HAP-1 (cell line): ENCODE measurements around the gene C1QTNF3.

Experiments
- DNase-seq, 2 experiments: peaks; one replicate each; pipeline ENCODE4 v3.0.0-alpha.2; 2016 to 2020; ENCODE audit warnings: low spot score in 2 of 2
- H3K27me3 ChIP-seq: fragments of 250-450 bp; sonication (Bioruptor Pico); 2 replicates; pipeline ENCODE4 v1.5.1; 2020; ENCODE audit warnings: low read depth, mild to moderate bottlenecking, moderate library complexity
- H3K36me3 ChIP-seq: fragments of 250-450 bp; sonication (Bioruptor Pico); replicated peaks from 2 replicates; pipeline ENCODE4 v1.5.1; 2020; ENCODE audit warnings: mild to moderate bottlenecking
- H3K4me1 ChIP-seq: fragments of 250-450 bp; sonication (Bioruptor Pico); 2 replicates; pipeline ENCODE4 v1.5.1; 2020; ENCODE audit warnings: mild to moderate bottlenecking
- H3K4me3 ChIP-seq: fragments of 250-450 bp; sonication (Bioruptor Pico); 2 replicates; pipeline ENCODE4 v1.5.1; 2020; ENCODE audit warnings: mild to moderate bottlenecking, moderate library complexity
- H3K9me3 ChIP-seq: fragments of 250-450 bp; sonication (Bioruptor Pico); 2 replicates; pipeline ENCODE4 v1.5.1; 2020; ENCODE audit warnings: mild to moderate bottlenecking, moderate library complexity
- in situ Hi-C: fragments of 300-500 bp; cut with MboI; formaldehyde crosslinking; loops from 3 replicates; pipeline ENCODE4 v1.14.3; 2020; ENCODE audit warnings: low sequenced_read_pairs, inconsistent platforms, mixed read lengths

Gene C1QTNF3

DNA sequence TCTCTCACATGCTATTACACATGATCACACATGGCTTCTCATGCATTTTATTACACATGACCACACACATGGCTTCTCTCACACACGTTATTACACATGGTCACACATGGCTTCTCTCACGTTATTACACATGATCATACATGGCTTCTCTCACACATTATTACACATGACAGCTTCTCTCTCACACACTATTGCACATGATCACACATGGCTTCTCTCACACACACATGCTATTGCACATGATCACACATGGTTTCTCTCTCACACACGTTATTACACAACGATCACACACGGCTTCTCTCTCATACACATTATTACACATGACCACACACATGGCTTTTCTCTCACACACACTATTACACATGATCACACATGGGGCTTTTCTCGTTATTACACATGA lies 57.6 kb downstream of the C1QTNF3 start:
- no peaks in the 10 kb centered on the region for H3K27me3 ChIP-seq
- no peak for DNase-seq
- no peaks in the 10 kb centered on the region for H3K9me3 ChIP-seq
- in situ Hi-C loops: no loop called here
- H3K4me3 ChIP-seq: no peak overlapping the region
- H3K36me3 ChIP-seq: no peaks in the 10 kb centered on the region
- H3K4me1 ChIP-seq: no peaks in the 10 kb centered on the region

DNA sequence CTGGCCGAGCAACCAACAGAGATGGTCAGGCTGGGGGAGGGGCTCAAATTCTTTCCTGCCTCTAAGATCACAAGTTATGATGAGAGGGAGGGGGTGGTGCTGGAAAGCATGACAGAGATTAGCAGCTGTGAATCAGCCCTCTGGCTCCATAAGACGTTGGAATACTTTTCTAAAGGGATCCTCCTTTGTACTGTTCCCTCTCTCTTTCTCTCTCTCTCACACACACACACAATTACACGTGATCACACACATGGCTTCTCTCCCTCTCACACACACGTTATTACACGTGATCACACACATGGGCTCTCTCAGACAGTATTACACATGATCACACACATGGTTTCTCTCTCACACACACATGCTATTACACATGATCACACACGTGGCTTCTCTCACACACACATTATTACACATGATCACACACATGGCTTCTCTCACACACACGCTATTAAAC lies 58.3 kb downstream of the C1QTNF3 start, which contains the start of gene SLC45A2:
Gene SLC45A2, minus strand, starts transcription at position 23 of the 454 bp plus-strand sequence. CDS start 110 bp downstream, outside the sequence.
- H3K4me1 ChIP-seq: no peaks in the 10 kb centered on the region
- H3K4me3 ChIP-seq: no peak within 1 kb of the TSS
- H3K36me3 ChIP-seq: no peaks in the 10 kb centered on the region
- H3K27me3 ChIP-seq: no peaks in the 10 kb centered on the region
- no peaks in the 10 kb centered on the region for H3K9me3 ChIP-seq
- in situ Hi-C loops: no loop called here
- DNase-seq: no peak

DNA sequence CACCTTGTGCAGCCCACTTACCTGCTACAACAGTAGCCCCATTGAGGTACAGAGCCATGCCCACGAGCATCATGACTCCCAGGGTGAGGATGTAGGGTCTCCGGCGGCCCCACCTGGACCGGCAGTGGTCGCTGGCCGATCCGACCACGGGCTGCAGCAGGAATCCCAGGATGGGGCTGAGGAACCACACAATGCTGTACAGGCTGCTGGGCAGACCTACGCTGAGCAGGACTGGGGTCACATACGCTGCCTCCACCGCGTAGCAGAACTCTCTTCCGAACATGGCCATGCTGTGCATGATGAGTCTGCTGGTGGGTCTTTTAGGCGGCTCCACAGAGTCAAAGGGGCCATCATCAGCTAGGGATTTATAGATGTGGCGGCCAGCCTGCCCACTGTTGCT lies 58.8 kb downstream of the C1QTNF3 start:
- in situ Hi-C loops: no loop called here
- DNase-seq: no peak
- Histone ChIP-seq H3K4me1 (no peaks in the 10 kb centered on the region), H3K27me3 (no peaks in the 10 kb centered on the region), H3K36me3 (no peaks in the 10 kb centered on the region), H3K9me3 (no peaks in the 10 kb centered on the region), H3K4me3 (no peak overlapping the region)

DNA sequence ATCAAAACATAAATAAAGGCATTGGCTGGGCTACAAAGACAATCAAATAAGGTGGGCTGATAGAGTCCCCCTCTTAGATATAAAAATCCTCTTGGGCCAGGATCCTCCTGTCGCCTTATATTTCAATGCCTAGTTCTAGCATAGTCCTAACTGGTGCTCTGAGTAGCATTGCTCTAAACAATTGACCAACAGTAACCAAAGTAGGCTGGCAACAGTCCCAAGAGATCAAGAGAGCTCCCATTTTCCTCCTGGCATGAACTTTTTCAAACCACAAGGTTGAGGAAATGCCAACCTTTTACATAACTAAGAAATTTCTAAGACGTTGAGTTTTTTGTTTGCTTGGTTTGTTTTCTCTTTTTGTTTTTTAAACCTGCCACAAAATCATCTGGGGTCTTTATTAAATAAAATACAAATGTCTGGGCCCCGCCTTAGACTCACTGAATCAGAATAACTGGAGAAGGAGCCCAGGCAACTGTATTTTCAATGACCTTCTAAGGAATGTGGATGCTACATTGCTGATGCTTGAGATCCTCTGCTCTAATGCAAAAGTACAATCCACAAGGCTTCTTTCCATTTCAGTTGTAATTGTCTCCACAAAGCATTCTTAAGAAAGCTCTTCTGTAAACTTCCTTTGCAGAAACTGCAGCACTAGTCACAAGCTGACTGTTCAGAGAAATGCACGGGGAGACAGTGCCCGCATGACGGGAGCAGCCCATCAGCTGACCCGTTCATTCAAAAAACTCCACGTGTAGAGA lies 61.4 kb downstream of the C1QTNF3 start:
- Histone ChIP-seq H3K4me3 (no peak overlapping the region), H3K9me3 (no peaks in the 10 kb centered on the region), H3K4me1 (peaks cover 10% of the 10 kb centered on the region), H3K36me3 (no peaks in the 10 kb centered on the region), H3K27me3 (no peaks in the 10 kb centered on the region)
- no peak for DNase-seq
- in situ Hi-C loops: no loop called here

DNA sequence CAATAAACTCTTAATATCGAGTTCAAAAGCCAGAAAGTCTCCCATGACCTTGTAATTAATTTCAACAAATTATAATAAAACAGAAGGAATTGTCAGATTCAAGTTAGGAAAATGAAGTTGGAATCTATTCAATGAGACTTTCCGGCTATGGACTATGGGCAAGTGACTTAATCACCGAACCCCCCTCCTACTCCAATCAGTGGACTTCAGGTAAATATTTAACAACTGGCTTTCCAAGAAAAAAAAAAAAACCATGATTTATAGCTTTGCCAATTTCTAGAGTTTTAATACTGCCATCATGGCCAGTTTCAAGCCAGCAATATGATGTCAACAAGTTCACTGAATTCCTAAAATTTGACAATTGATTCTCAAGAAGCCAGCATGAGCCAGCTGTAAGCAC lies 63.0 kb downstream of the C1QTNF3 start:
- in situ Hi-C loops: no loop called here
- peaks cover 10% of the 10 kb centered on the region for H3K4me1 ChIP-seq

DNA sequence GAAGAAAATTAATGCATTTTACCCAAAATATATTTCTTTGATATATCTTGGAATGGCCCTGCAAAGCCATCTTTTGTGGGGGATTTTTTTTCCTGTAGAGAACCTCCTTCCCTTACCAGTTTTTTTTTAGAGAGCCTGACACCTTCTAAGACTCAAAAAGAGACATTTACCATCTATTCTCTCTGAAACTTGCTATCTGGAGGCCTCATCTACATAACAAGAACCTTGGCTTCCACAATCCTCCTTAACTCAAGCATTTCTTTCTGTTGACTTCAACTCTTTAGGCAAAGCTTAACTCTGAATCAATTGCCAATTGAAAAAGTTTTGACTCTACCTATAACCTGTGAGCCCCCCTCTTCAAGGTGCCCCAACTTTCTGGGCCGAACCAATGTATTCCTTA lies 64.7 kb downstream of the C1QTNF3 start:
- in situ Hi-C loops: no loop called here

More for the DNA sequence above, 63.0 kb downstream of the C1QTNF3 start:
- Histone ChIP-seq H3K27me3 (no peaks in the 10 kb centered on the region), H3K9me3 (no peaks in the 10 kb centered on the region), H3K36me3 (no peaks in the 10 kb centered on the region), H3K4me3 (no peak overlapping the region)
- DNase-seq: no peak

DNA sequence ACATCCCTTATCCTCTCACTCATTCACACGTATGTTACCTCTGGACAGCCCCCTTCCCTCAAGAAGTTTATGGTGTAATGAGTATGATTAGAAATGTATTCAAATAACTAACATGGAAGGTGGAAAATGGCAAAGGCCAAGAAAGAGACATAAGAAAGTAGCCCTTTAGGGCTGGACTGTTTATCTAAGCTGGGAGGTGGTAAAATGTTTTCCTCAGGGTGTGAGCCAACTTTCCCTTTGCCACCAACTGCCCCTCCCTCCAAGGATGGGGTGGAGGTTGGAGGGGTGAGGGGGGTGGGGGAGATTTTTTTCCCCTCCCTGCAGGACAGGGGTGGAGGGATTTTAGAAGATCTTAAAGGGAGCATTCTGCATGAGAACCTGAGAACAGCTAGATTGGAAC lies 66.7 kb downstream of the C1QTNF3 start:
- in situ Hi-C loops: no loop called here
- no peak for DNase-seq
- no peak overlapping the region for H3K4me3 ChIP-seq
- H3K9me3 ChIP-seq: no peaks in the 10 kb centered on the region
- H3K27me3 ChIP-seq: no peaks in the 10 kb centered on the region
- peaks cover 10% of the 10 kb centered on the region for H3K4me1 ChIP-seq
- no peaks in the 10 kb centered on the region for H3K36me3 ChIP-seq

More for the DNA sequence above, 64.7 kb downstream of the C1QTNF3 start:
- Histone ChIP-seq H3K9me3 (no peaks in the 10 kb centered on the region), H3K36me3 (no peaks in the 10 kb centered on the region), H3K4me1 (peaks cover 10% of the 10 kb centered on the region), H3K4me3 (no peak overlapping the region), H3K27me3 (no peaks in the 10 kb centered on the region)
- DNase-seq: peak in 1 of 2 experiments; percentile 46

DNA sequence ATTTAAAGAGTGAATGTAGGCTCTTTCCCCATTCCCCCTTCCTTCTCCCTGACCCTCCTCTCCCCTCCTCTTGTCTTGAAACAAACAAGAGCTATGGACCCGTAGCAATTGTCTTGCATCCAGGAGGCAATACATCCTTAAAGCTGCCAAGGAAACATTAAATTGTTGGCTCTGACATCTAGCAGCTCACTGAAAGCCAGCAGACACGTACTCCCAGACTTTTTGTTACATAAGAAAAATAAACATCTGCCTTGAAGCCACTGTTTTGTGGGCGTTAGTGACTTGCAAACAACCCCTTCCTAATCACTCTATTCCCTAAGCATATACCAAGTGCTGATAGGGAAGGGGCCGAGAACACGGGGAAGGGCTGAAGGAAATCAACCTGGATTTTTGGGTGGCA lies 67.2 kb downstream of the C1QTNF3 start:
- Histone ChIP-seq H3K4me3 (no peak overlapping the region), H3K36me3 (no peaks in the 10 kb centered on the region), H3K27me3 (no peaks in the 10 kb centered on the region), H3K9me3 (no peaks in the 10 kb centered on the region), H3K4me1 (peaks cover 10% of the 10 kb centered on the region)
- DNase-seq: no peak
- in situ Hi-C loops: no loop called here

DNA sequence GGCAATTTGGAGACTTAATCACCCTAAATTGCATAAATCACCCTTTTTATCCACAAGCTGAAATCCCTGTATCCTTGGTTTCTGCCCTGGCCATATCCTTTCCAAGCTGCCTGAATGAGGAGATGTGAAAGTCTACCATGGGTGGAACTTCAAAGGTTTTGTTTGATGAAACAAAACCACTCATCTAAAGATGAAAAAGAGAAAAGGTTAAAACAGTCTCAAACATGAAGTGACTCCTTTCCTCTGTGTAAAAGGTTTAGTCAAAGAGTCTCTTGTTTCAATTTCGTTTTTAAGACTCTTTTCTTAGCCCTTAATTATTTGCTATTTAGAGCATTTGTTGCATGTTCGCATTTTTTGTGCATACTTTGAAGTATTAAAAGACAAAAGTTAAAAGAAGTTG lies 69.7 kb downstream of the C1QTNF3 start:
- in situ Hi-C loops: no loop called here
- no peak for DNase-seq
- no peaks in the 10 kb centered on the region for H3K36me3 ChIP-seq
- peaks cover 6% of the 10 kb centered on the region for H3K4me1 ChIP-seq
- H3K27me3 ChIP-seq: no peaks in the 10 kb centered on the region
- no peaks in the 10 kb centered on the region for H3K9me3 ChIP-seq
- no peak overlapping the region for H3K4me3 ChIP-seq

DNA sequence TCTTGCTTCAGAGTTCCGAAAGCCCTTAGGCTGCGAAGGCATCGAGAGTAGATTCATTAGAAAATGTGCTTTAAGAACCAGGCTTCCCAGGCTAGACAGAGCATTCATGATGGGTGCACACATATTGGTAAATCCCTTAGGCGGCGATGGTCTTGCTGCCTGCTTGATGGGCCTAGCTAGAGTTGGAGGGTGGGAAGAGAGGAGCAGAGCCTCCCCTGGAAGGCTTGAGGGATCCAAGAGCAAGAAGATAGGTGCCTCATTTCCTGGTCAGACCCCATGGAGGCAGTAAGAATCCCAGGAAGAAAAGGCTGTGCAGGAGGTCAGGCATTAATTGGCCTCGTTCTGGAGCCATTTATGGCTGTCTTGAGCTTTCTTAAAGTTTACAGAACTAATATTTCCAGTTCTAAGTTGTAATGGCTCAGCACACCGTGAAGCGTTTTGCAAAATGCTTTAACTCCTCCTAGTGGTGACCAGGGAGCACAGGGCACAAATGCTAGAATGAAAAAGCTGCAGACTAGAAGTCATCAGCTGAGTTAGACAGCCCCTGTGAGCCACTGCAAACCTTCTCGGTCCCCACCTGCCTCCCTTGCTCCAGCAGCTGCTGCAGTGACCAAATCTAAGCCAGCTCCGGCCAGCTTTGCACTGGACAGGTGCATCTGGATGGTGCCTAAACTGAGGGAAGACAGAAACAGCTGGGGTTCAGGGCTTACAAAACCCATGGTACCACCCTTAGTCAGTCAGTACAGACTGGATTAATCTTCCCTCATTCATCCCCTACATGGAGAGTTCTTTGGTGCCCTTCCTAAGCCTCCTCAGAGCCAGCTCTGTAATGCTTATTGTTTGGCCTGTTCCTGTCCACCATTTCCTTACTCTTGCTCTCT lies 73.2 kb downstream of the C1QTNF3 start:
- Histone ChIP-seq H3K9me3 (no peaks in the 10 kb centered on the region), H3K27me3 (no peaks in the 10 kb centered on the region; the same call in 1 of the 2 replicates), H3K4me3 (no peak overlapping the region), H3K36me3 (no peaks in the 10 kb centered on the region), H3K4me1 (no peaks in the 10 kb centered on the region)
- in situ Hi-C loops: no loop called here
- DNase-seq: peak; percentile 25 to 28

DNA sequence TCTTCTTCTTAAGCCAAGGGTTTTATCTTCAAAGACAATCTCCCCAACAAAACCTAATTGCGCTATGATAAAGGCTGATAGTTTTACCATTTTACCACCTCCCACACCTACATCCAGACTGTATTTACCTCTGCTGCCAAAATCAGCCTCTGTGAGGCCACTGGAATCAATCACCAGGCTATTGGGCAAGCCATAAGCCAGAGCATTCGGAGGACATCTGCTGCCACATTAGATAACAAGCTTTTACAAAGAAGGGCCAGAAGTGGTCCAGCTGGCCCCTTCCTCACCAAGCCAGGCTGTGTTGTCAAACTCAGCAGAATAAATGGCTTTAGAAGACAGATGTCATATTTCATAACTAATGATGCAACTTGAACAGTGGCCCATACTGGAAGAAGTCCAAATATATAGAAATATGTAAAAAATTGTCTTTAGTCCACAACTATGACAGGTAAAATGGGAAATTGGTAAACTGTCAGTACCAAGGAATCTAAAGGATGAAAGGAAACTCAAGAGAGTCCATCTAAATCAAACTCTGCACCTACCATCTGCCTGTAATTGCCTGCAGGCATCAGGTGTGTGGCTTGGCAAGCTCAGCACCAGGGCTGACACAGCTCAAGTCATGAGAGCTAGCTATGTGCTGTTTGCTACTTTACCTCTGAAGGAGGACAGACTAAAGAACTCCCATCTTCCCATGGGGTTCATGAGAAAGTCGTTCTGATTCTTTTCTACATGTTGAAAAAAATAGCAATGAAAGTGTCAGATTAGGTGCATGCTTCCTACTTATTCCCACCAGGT lies 74.6 kb downstream of the C1QTNF3 start:
- no peaks in the 10 kb centered on the region; the same call in 1 of the 2 replicates for H3K27me3 ChIP-seq
- no peaks in the 10 kb centered on the region for H3K9me3 ChIP-seq
- no peaks in the 10 kb centered on the region for H3K36me3 ChIP-seq
- no peak overlapping the region for H3K4me3 ChIP-seq
- no peak for DNase-seq
- H3K4me1 ChIP-seq: no peaks in the 10 kb centered on the region
- in situ Hi-C loops: no loop called here
